Breast epithelium (tissue), 4 donors: ENCODE measurements around the gene ENC1. TPM values are rescaled to one million over a fixed set of nuclear protein-coding genes. Genes with fewer than 3 reads are reported as not detected.
A peak's percentile ranks its signal among the peaks of the same experiment; 100 is the strongest.

ENCODE experiments used
- DNase-seq, 2 donors: peaks; one replicate each; pipeline ENCODE4 v3.0.0-alpha.2; 2019; ENCODE audit warnings: low spot score in 2 of 2
- H3K27ac ChIP-seq, 2 donors: fragments of 200-600 bp; sonication (generic) in 1 of 2; one replicate each; pipeline ENCODE4 v1.5.1; 2016 to 2019; ENCODE audit warnings: mild to moderate bottlenecking in 1 of 2
- H3K27me3 ChIP-seq, 2 donors: fragments of 200-600 bp; sonication (generic) in 1 of 2; one replicate each; pipeline versions ENCODE4 v1.5.1 to v1.6.0; 2017 to 2019; ENCODE audit warnings: control low read depth in 1 of 2, mild to moderate bottlenecking in 1 of 2
- H3K36me3 ChIP-seq: fragments of 200-600 bp; one replicate; pipeline ENCODE4 v1.5.1; 2019
- H3K4me1 ChIP-seq, 2 donors: fragments of 200-600 bp; sonication (generic); one replicate each; pipeline ENCODE4 v1.5.1; 2016 to 2019; ENCODE audit warnings: control low read depth in 1 of 2
- H3K4me3 ChIP-seq, 3 donors: fragments of 200-600 bp; sonication (generic); 1 replicate in 2 of 3; 2 replicates in 1 of 3; pipeline ENCODE4 v1.5.1; 2016 to 2019; ENCODE audit warnings: mild to moderate bottlenecking in 3 of 3, moderate library complexity in 2 of 3
- H3K9me3 ChIP-seq, 2 donors: fragments of 200-600 bp; sonication (generic) in 1 of 2; one replicate each; pipeline ENCODE4 v1.5.1; 2016 to 2019; ENCODE audit warnings: control low read depth in 1 of 2
- CTCF ChIP-seq, 3 donors: fragments of 450-650 bp; IDR thresholded peaks; one replicate each; pipeline ENCODE4 v1.5.1; 2016 to 2017; ENCODE audit warnings: antibody characterized with exemption in 3 of 3, mild to moderate bottlenecking in 3 of 3, moderate library complexity in 3 of 3
- POLR2A ChIP-seq: fragments of 450-650 bp; IDR thresholded peaks from one replicate; pipeline ENCODE4 v1.6.1; 2016; ENCODE audit warnings: antibody characterized with exemption, mild to moderate bottlenecking, moderate library complexity
- POLR2AphosphoS5 ChIP-seq, 3 donors: sonication (generic); formaldehyde crosslinking; IDR thresholded peaks; one replicate each; pipeline ENCODE4 v1.6.1; 2017; ENCODE audit warnings: antibody characterized with exemption in 3 of 3
- intact Hi-C: fragments of 100-400 bp; cut with DNase I; formaldehyde crosslinking; loops from one replicate; pipeline ENCODE4 v1.15.1; 2023; ENCODE audit warnings: low total_unique reads
- total RNA-seq, 3 donors: library from RNA; depleted of rRNA; stranded (reverse); fragments of >200 nt; gene quantifications; one replicate each; pipeline ENCODE4 v1.1.0, GENCODE V29; 2016

Gene ENC1
- total RNA-seq, 3 donors from 2014 or later = 8.3 to 16.7 (median 13.8) TPM

GRCh38 chr5:74655716-74656115 lies 15.2 kb upstream of the ENC1 start:
- Histone ChIP-seq H3K4me1 (no peaks in the 10 kb centered on the region), H3K27me3 (no peaks in the 10 kb centered on the region), H3K27ac (no peak overlapping the region), H3K36me3 (no peaks in the 10 kb centered on the region), H3K4me3 (no peak overlapping the region), H3K9me3 (no peaks in the 10 kb centered on the region)
- no peak for DNase-seq
- intact Hi-C loops = no loop called here
- TF ChIP-seq POLR2A (no peak), CTCF (IDR thresholded peaks at IDR 0.05) (no peak), POLR2AphosphoS5 (IDR thresholded peaks at IDR 0.05) (no peak)

- Histone ChIP-seq H3K27me3 (no peaks in the 10 kb centered on the region), H3K4me1 (no peaks in the 10 kb centered on the region), H3K36me3 (no peaks in the 10 kb centered on the region), H3K4me3 (no peak overlapping the region), H3K9me3 (no peaks in the 10 kb centered on the region), H3K27ac (no peak overlapping the region)
- intact Hi-C loops = no loop called here
- TF ChIP-seq POLR2A = no peak
- no peak for TF ChIP-seq CTCF (IDR thresholded peaks at IDR 0.05)
- TF ChIP-seq POLR2AphosphoS5 (IDR thresholded peaks at IDR 0.05) = no peak
- DNase-seq = no peak
Measured at GRCh38 chr5:74655206-74655605, 14.7 kb upstream of the ENC1 start.

DNA sequence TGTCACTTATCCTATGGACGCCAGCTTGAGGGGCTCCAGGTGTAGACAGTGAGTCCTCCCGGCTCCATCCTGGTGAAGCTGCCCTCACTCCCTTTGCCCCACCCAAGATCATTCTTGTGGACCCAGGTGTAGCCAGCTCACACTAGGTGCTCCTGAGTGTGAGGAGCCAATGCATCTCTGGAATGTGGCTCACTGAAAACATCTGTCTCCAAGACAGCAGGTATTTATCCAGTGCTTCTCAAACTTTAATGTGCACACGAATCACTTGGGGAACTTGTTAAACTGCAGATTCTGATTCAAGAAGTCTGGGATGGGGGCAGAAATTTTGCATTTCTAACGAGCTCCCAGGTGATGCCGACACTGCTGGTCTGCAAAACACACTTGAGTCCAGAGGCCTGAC lies 13.5 kb upstream of the ENC1 start:
- no peaks in the 10 kb centered on the region for H3K27me3 ChIP-seq
- no peaks in the 10 kb centered on the region for H3K9me3 ChIP-seq
- intact Hi-C loops = no loop called here
- TF ChIP-seq POLR2AphosphoS5 (IDR thresholded peaks at IDR 0.05) = no peak
- TF ChIP-seq POLR2A = no peak
- TF ChIP-seq CTCF (IDR thresholded peaks at IDR 0.05) = no peak
- H3K27ac ChIP-seq = no peak overlapping the region
- DNase-seq = no peak
- no peaks in the 10 kb centered on the region for H3K4me1 ChIP-seq
- no peak overlapping the region for H3K4me3 ChIP-seq
- no peaks in the 10 kb centered on the region for H3K36me3 ChIP-seq

- no peak for TF ChIP-seq CTCF (IDR thresholded peaks at IDR 0.05)
- no peak for TF ChIP-seq POLR2AphosphoS5 (IDR thresholded peaks at IDR 0.05)
- no peak for TF ChIP-seq POLR2A
- no peak overlapping the region for H3K4me3 ChIP-seq
- no peaks in the 10 kb centered on the region for H3K4me1 ChIP-seq
- no peaks in the 10 kb centered on the region for H3K27me3 ChIP-seq
- no peaks in the 10 kb centered on the region for H3K36me3 ChIP-seq
- DNase-seq = no peak
- intact Hi-C loops = no loop called here
- no peaks in the 10 kb centered on the region for H3K9me3 ChIP-seq
- no peak overlapping the region for H3K27ac ChIP-seq
Measured at GRCh38 chr5:74652576-74652975, 12.0 kb upstream of the ENC1 start.

DNA sequence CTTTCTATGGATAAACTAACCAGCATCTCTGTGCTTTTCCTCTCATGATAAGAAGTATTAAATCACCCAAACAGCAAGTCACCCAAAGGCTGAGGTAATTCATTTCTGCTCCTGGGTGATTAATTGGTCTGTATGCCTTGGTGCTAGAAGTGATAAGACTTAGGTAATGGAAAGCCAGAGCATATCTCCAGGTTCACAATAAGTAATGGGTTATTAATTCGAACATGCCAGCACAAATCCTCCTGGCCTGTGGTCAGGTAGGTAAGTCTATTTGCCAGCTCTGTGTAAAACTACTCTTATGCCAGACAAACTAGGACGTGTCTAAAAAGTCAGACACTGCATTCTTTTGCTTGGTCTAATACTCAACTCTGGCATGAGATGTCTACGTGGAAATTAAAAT lies 11.2 kb upstream of the ENC1 start:
- intact Hi-C loops = no loop called here
- no peaks in the 10 kb centered on the region for H3K9me3 ChIP-seq
- TF ChIP-seq POLR2AphosphoS5 (IDR thresholded peaks at IDR 0.05) (no peak), POLR2A (no peak), CTCF (IDR thresholded peaks at IDR 0.05) (no peak)
- no peaks in the 10 kb centered on the region for H3K36me3 ChIP-seq
- H3K4me1 ChIP-seq = no peaks in the 10 kb centered on the region
- H3K27ac ChIP-seq = peak overlapping the region; percentile 5 to 42
- no peaks in the 10 kb centered on the region for H3K27me3 ChIP-seq
- no peak for DNase-seq
- no peak overlapping the region for H3K4me3 ChIP-seq
